SK-N-DZ (cell line): Measurements from ENCODE around the gene TBX1. TPM values are rescaled to one million over a fixed set of nuclear protein-coding genes. Genes with fewer than 3 reads are reported as not detected.

Experiments used
- DNase-seq: peaks from one replicate; pipeline ENCODE4 v3.0.0-alpha.2; 2015; ENCODE audit warnings: low spot score
- polyA plus RNA-seq, 2 experiments: library from polyadenylated mRNA; depleted of rRNA; stranded (reverse); fragments of >200 nt; gene quantifications; 2 replicates each; pipeline ENCODE4 v1.2.3, GENCODE V29; 2014

The TBX1 gene
- not detected in 2 replicates for polyA plus RNA-seq (2014; cell fraction: cytosol; rRNA removed)
- polyA plus RNA-seq (2014; cell fraction: nucleus; rRNA removed): not detected in 2 replicates

GRCh38 chr22:19760058-19760950 is at the start of gene TBX1:
Gene TBX1, plus strand, starts transcription at chr22:19760778. Its CDS starts 66 bp downstream, at chr22:19760844.
- no peak for DNase-seq

DNA sequence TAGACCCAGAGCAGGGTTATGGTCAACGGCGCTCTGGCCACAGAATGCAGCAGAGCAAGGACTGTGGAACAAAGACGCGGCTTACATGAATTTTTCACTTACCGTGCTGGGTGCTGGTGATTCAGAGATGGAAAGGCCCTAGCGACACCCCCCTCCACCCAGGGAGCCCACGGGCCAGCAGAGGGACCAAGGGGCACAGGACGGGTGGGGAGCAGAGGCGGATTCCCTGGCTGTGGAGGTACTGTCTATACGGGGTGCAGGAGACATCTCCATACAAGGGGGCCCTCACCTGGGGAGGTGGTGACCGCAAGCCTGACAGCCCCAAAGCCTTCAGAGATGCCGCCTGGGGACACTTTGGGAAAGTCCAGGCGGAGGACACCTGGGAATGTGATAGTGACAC is 47.3 kb upstream of the TBX1 start:
- DNase-seq: no peak

DNA sequence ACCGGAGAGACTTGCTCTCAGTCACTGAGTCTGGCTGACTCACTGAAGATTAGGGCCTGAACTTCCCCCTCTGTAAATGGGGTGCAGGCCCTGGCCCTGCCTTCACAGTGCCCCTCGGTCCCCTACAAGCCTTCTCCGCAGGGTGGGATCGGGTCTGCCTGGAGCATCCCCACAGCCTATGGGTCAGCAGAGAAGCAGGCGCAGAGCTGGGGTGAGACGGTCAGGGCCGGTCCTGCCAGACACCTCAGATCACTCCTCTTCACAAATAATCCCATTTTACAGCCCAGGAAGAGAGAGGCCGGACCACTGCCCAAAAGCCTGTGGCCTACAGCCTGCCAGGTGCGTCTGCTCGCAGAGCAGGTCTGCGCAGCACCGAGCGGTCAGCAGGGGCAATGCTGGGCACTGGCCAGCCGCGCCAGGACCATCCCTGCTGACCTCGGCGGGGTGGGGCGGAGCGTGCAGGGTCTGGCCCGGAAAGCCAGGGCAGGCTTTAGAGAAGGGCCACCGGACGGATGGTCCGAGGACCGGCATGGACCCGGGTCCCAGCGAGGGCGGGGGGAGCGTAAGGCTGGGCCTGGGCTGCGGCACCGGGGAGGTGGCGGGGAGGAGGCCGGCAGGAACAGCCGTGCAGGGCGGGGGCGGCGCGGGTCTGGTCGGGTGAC is 46.8 kb upstream of the TBX1 start:
- no peak for DNase-seq

- DNase-seq: no peak
Observed at GRCh38 chr22:19714312-19715187, 46.0 kb upstream of the TBX1 start, which contains the start of gene SEPTIN5. Gene SEPTIN5, plus strand, starts transcription at chr22:19714503. Its CDS starts 86 bp downstream, at chr22:19714589.

DNA sequence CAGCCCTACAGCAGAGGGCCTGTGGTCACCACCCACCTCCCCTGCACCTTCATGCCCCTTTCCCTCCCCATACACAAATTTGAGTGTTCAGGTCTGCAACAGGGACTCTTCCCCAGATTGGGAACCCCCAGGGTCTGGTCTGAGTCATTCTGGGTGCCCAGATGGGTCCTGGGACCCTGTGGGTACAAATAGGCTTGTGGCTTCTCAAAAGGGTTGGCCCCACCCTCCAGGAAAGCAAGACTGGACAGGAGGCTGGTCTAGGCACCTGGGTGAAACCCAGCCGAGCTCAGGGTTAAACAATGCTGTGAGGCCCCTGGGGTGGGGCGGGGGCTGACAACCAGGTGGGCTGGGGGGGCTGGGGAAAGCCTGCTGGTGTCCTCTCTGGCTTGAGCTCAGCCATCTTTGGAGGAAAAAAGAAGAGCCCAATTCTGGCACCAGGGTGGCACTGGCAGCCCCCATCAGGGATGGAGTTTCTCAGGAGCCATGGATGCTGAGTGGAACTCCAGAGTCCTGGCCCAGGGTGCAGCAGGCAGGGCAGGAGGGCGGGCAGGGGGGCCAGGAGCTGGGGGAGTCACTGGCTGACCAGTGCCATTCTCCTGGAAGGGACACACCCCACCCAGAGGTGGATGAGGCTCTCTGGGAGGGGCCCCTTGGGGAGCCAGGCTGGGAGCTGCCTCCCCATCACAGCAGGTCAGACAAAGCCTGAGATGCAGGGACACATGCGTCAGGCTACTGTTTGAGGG is 45.2 kb upstream of the TBX1 start:
- no peak for DNase-seq

GRCh38 chr22:19716041-19716828 is 44.3 kb upstream of the TBX1 start:
- DNase-seq: no peak

GRCh38 chr22:19716829-19717105 is 43.8 kb upstream of the TBX1 start:
- DNase-seq: no peak

- DNase-seq: no peak
Observed at GRCh38 chr22:19717181-19717580, 43.4 kb upstream of the TBX1 start.

GRCh38 chr22:19717691-19718455 is 42.7 kb upstream of the TBX1 start:
- peak; percentile 52 for DNase-seq

- no peak for DNase-seq
Observed at GRCh38 chr22:19718456-19719049, 42.0 kb upstream of the TBX1 start.

DNA sequence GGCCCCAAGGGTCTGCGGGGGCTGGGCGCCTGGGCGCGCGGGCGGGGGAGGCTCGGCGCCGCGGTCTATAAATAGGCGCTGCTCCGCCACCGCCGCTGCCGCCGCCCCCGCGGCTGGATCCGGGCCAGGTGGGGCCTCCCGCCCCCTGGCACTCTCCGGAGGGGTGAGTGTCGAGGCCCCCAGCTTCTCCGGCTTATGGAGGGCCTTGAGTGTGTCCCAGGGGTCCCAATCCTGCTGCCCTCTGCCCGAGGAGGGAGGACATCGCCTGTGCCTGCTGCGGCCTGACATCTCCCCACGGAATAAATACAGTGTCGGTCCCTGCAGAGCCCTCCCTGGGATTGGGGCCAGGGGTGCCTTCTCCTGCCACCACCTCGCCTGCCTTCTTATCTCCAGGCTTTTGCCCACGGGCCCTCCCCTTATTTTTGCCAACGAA is 41.5 kb upstream of the TBX1 start:
- no peak for DNase-seq

GRCh38 chr22:19719488-19720021 is 41.0 kb upstream of the TBX1 start:
- DNase-seq: no peak

DNA sequence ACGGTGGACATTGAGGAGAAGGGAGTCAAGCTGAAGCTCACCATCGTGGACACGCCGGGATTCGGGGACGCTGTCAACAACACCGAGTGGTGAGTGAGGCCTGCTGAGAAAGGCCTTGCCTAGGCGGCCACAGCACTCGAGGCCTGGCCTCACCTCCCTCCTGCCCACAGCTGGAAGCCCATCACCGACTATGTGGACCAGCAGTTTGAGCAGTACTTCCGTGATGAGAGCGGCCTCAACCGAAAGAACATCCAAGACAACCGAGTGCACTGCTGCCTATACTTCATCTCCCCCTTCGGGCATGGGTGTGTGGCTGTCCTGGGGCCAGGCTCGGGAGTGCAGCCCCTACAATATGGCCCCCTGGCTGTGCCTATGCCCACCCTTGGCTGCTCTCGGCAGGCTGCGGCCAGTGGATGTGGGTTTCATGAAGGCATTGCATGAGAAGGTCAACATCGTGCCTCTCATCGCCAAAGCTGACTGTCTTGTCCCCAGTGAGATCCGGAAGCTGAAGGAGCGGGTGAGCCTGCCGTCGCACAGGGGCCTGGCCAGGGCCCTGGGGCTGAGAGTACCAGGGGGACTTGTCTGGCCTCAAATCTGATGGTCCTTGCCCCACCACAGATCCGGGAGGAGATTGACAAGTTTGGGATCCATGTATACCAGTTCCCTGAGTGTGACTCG is 40.3 kb upstream of the TBX1 start:
- DNase-seq: no peak

DNA sequence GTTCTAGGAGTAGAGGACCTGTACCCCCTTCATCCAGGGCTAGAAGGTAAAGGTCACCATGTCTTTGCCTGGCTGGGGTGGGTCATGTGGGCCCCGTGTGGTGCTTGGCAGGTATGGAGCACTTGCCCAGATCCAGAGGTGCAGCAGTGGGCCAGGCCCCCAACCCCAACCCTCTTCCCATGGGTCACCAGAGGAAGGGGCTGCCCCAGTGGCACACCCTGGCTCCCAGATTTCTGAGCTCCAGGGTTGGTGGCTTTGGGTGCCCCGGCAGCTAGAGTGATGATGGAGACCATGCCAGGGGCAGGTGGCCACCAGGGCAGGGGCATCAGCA is 39.6 kb upstream of the TBX1 start:
- no peak for DNase-seq

GRCh38 chr22:19721330-19722177 is 39.0 kb upstream of the TBX1 start:
- no peak for DNase-seq

DNA sequence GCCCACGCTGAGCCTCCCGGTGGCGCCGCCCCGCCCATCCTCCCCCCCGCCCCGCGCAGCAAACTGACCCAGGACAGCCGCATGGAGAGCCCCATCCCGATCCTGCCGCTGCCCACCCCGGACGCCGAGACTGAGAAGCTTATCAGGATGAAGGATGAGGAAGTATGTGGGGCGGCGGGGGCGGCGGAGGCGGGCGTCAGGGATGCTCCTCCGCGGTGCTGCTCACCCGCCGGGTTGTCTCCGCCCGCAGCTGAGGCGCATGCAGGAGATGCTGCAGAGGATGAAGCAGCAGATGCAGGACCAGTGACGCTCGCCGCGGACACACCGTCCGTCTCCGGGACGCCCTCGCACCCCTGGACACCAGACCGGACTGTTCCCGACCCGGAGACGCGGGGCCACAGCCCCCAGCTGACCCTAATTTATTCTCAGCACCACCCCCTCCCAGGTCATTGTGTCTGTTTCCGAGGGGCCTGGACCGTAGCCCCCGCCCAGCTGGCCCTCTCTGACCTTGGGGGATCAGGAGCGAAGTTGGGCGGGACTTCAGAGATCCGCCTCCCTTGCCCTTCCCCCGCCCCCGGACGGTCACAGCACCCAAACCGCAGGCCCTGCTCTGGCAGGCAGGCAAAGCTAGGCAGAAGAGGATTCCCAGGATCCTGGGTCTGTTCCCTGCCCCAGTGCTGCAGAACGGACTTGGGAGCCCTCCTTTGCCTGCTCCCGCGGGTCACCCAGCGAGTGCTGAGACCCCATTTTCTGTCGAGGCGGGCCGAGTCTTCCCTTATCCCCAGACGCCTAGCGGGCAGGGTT is 38.2 kb upstream of the TBX1 start:
- DNase-seq: no peak

DNA sequence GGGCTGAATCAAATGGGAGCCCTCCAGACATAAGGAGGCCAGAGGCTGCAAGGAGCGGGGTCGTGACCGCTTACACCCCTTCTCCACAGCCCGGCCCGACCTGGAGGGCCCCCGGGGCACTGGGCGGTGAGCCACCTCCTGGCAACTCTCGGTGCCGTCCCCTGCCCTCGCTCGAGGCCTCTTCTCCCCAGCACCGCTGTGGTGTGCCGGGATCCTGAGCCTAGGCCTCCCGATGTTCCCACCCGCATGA is 37.7 kb upstream of the TBX1 start:
- DNase-seq: no peak
